Activated CD8-positive, alpha-beta memory T cell treated with anti-CD3 and anti-CD28 coated beads, Interleukin-2, amount 50 U/mL, for 4 hours (primary cell): ENCODE measurements around the gene VGF.
"Not testable (repeated sequence)": the region's sequence is repeated elsewhere in the genome, so short reads cannot be mapped to it uniquely, and the experiment has no call there.

Experiments
- DNase-seq: peaks from one replicate; pipeline ENCODE4 v3.0.0-alpha.2; 2020

VGF gene

GRCh38 chr7:101134399-101134980, 30.9 kb downstream of the VGF start:
- no peak for DNase-seq

DNA sequence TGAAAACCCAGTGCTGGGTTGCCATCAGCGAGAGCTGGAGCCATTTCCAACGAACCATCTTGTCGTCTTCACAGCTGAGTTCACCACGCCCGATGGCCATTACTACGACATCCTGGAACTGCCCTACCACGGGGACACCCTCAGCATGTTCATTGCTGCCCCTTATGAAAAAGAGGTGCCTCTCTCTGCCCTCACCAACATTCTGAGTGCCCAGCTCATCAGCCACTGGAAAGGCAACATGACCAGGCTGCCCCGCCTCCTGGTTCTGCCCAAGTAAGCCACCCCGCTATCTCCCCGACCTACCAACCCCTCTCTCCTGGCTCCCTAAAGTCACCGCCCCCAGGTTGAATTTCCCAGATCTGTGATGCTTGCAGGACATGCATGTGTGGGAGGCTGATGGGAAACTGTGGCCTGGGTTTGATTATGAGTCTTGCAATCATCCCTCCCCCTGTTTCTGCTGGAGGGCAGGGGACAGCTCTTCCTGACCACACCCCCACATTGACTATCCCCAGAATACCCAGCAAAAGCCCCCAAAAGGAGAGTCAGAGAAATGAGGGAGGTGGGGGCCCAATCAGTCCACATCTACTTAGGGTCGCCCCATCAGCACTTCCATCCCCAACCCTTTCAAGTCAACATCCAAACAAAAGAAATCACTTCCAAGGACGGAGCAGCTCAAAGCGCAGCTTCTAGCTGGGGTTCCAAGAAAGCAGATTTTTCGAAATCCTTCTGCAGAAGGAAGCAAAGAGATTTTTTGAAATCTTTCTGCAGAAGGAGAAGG, 31.6 kb downstream of the VGF start:
- DNase-seq = no peak

DNA sequence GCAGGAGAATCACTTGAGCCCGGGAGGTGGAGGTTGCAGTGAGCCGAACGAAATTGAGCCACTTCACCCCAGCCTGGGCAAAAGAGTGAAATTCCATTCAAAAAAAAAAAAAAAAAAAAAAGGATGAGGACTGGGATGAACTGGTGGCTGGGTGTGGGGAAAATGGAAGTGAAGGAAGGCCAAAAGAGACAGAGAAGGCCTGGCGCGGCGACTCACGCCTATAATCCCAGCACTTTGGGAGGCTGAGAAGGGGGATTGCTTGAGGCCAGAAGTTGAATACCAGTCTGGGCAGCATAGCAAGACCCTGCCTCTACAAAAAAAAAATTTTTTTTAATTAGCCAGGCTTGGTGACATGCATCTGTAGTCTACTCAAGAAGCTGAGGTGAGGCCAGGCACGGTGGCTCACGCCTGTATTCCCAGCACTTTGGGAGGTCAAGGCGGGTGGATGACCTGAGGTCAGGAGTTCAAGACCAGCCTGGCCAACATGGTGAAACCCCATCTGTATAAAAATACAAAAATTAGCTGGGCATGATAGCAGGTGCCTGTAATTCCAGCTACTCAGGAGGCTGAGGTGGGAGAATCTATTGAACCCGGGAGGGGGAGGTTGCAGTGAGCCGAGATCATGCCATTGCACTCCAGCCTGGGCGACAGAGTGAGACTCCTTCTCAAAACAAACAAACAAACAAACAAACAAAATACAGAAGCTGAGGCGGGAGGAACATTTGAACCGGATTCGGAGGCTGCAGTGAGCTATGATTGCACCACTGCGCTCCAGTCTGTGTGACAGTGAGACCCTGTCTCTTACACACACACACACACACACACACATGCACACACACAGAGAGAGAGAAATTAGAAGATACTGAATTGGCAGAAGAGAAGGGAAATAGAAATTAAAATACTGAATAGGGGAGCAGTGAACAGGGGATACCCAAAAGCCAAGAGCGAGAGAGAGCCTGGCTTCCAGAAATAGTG, 32.5 kb downstream of the VGF start:
- not testable (repeated sequence) for DNase-seq

DNA sequence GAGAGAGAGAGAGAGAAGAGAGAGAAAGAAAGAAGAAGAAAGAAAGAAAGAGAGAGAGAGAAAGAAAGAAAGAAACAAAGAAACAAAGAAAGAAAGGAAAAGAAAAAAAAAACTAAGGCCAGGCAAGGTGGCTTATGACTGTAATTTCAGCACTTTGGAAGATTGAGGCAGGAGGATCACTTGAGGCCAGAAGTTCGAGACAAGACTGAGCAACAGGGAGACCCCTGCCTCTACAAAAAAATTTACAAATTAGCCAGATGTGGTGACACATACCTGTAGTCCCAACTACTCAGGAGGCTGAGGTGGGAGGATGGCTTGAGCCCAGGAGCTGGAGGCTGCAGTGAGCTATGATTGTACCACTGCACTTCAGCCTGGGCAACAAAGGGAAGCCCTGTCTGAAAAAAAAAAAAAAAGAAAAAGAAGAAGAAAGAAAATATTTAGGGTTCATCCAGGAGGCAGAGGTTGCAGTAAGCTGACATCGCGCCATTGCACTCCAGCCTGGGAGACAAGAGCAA, 35.7 kb downstream of the VGF start:
- DNase-seq = no peak

- DNase-seq = no peak
Measured at GRCh38 chr7:101128040-101128834, 37.1 kb downstream of the VGF start.

- no peak for DNase-seq
Measured at GRCh38 chr7:101127460-101128039, 37.8 kb downstream of the VGF start.

GRCh38 chr7:101126651-101127459, 38.5 kb downstream of the VGF start, which contains the start of gene SERPINE1:
TSS of gene SERPINE1 (plus strand) at chr7:101127104. CDS start at chr7:101128394, 1,290 bp downstream.
- peak; percentile 51 for DNase-seq

GRCh38 chr7:101125989-101126650, 39.2 kb downstream of the VGF start:
- no peak for DNase-seq

DNA sequence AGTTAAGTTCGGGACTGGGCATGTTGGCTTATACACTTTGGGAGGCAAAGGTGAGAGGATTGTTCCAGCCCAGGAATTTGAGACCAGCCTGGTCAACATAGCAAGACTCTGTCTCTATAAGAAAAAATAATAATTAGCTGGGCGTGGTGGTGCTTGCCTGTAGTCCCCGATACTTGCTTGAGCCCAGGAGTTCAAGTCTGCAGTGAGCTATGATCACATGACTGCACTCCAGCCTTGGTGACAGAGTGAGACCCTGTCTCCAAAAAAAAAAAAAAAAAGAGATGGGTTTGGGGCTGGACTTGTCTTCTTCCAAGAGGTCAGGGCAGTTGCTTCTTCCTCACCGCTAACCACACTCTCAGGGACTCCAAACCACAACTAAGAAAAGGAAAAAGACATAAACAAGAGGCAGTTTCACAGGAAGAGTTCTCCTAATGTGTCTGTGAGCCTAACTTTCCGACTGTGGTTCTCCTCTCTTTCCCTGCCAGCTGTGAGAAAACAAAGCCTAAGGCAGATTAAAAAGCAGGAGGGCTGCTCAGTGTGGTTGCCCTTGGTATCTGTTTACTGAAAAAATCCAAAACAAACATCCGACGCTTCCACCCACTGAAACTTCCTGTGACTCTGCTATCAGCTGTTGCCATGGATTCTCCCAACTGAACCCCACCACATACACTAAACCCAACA, 40.9 kb downstream of the VGF start:
- no peak for DNase-seq

GRCh38 chr7:101123703-101124068, 41.7 kb downstream of the VGF start:
- no peak for DNase-seq

- no peak for DNase-seq
Measured at GRCh38 chr7:101122933-101123702, 42.3 kb downstream of the VGF start.

DNA sequence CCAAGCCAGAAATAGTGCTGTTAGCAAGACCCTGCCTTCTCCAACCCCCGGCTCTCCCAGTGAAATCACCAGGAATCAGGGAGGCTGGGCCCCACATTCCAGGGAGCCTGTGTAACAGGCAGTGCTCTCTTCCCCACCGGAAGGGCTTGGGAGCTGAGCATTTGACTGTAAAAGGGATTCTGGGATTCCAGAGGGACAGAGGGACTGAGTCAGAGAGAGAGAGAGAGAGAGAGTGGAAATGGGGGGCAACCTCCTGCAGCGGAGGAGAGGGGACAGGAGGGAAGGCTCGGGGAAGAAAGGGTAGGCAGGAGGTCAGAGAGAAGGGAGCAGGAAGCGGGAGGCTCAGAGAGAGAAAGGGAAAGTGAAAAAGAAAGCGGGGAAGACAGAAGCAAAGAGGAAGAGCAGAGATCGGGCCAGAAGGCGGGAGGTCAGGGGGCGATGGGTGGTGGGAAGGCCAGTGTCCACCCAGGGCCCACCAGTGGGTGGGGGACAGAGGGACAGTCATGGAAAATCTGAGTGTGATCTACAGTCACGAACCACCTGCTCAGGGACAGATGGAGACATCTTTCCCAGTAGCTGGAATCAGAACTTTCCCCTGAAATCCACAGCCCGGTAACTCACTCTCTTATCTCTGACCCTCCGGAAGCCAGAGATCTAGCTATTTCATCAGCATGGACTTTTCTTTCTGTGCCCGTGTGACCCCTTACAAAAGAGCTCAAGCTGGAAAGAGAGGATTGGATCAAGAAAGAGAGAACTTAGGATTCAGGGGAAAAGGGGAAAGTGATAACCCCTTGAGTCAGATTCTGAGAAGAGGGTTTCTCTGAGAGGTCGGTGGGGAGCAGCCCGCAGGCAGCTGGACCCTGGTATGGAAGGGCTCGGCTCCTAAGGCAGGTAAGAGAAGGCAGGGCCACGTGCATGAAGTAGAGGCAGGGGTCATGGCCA, 43.1 kb downstream of the VGF start:
- DNase-seq = no peak

DNA sequence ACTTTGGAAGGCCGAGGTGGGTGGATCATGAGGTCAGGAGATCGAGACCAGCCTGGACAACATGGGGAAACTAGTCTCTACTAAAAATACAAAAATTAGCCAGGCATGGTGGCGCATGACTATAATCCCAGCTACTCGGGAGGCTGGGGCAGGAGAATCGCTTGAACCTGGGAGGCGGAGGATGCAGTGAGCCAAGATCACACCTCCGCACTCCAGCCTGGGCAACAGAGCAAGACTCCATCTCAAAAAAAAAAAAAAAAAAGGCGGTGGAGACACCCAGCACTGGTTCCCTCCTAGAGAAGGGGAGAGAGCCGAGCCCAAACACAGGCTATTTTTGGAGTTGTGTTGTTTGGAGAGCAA, 43.8 kb downstream of the VGF start:
- not testable (repeated sequence) for DNase-seq

DNA sequence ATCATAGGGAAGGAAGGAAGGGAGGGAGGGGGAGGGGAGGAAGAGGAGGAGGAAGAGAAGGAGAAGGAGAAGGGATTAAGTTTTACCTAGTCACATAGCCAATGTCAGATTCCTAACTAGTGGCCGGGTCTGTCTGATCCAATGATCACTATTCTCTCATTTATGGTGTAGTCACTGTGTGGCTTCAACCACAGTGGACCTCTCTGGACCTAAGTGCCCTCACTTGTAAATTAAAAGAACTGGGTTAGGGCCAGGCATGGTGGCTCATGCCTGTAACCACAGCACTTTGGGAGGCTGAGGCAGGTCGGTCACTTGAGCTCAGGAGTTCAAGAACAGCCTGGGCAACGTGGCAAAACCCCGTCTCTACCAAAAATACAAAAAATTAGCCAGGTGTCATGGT, 45.1 kb downstream of the VGF start:
- no peak for DNase-seq

DNA sequence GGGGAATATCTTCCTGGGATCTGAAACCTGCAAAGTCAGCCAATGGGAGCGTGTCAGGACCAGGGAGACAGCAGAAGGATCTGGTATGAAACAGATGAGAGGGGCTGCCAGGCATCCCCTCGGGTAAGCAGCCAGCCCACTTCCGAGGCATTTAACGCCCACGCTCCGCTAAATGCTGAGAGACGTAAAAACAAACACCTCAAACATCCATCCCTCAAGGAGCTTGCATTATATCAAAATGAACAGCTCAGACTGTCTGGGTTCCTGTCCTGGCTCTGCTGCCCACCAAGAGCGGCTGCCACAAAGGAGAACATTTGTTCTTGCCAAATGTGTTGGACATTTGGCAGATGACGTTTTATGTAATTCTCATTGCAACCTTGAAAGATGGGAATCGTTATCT, 45.5 kb downstream of the VGF start:
- no peak for DNase-seq

GRCh38 chr7:101118856-101119255, 46.5 kb downstream of the VGF start:
- DNase-seq = no peak

GRCh38 chr7:101116898-101117297, 48.5 kb downstream of the VGF start:
- DNase-seq = no peak

DNA sequence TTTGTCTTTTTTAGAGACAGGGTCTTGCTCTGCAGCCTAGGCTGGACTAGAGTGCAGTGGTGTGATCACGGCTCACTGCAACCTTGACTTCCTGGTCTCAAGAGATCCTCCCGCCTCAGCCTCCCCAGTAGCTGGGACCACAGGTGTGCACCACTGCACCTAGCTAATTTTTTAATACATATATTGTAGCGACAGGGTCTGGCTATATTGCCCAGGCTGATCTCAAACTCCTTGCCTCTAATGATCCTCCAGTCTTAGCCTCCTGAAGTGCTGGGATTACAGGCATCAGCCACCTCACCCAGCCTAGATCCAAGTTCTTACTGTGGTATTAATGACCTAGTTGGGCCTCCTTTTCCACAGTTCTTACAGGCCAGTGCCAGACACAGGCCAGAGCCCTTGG, 50.2 kb downstream of the VGF start:
- no peak for DNase-seq
